Memory B cell (primary cell): ENCODE measurements around the gene KRTAP29-1.
"Not testable (repeated sequence)": the region's sequence is repeated elsewhere in the genome, so short reads cannot be mapped to it uniquely, and the experiment has no call there.

Experiments used
- ATAC-seq: fragments of 150-1000 bp; cut with Tn5 transposase; 2 replicates; pipeline ENCODE4 v1.10.0; 2021; ENCODE audit warnings: low read depth, mild to moderate bottlenecking, moderate library complexity
- DNase-seq, 2 donors: peaks; one replicate each; pipeline ENCODE4 v3.0.0; 2022; ENCODE audit warnings: low spot score in 2 of 2
- H3K27ac Mint-ChIP-seq: one replicate; pipeline ENCODE4 v1.8.0; 2022; ENCODE audit warnings: mild to moderate bottlenecking, moderate library complexity, mixed read lengths
- H3K27me3 Mint-ChIP-seq: one replicate; pipeline ENCODE4 v1.8.0; 2022; ENCODE audit warnings: mixed read lengths
- H3K36me3 Mint-ChIP-seq: one replicate; pipeline ENCODE4 v1.8.0; 2022; ENCODE audit warnings: mild to moderate bottlenecking, mixed read lengths
- H3K4me1 Mint-ChIP-seq: one replicate; pipeline ENCODE4 v1.8.0; 2022; ENCODE audit warnings: mixed read lengths
- H3K4me3 Mint-ChIP-seq: one replicate; pipeline ENCODE4 v1.8.0; 2022; ENCODE audit warnings: mild to moderate bottlenecking, moderate library complexity, mixed read lengths
- H3K9me3 Mint-ChIP-seq: one replicate; pipeline ENCODE4 v1.8.0; 2022; ENCODE audit warnings: mixed read lengths

The KRTAP29-1 gene

GRCh38 chr17:41298458-41299135 lies 4.1 kb downstream of the KRTAP29-1 start:
- Mint-ChIP-seq H3K4me1 (peaks cover 5% of the 10 kb centered on the region), H3K36me3 (peaks cover 7% of the 10 kb centered on the region), H3K27ac (no peak overlapping the region), H3K27me3 (peaks cover 16% of the 10 kb centered on the region), H3K9me3 (peaks cover 4% of the 10 kb centered on the region), H3K4me3 (no peak overlapping the region)
- no peak for ATAC-seq
- no peak for DNase-seq

GRCh38 chr17:41296846-41297245 lies 5.8 kb downstream of the KRTAP29-1 start:
- DNase-seq (no peak), ATAC-seq (no peak)
- H3K27ac Mint-ChIP-seq, result no peak overlapping the region
- H3K4me3 Mint-ChIP-seq, result no peak overlapping the region
- peaks cover 7% of the 10 kb centered on the region for H3K36me3 Mint-ChIP-seq
- peaks cover 18% of the 10 kb centered on the region for H3K27me3 Mint-ChIP-seq
- peaks cover 4% of the 10 kb centered on the region for H3K9me3 Mint-ChIP-seq
- H3K4me1 Mint-ChIP-seq, result peaks cover 4% of the 10 kb centered on the region

DNA sequence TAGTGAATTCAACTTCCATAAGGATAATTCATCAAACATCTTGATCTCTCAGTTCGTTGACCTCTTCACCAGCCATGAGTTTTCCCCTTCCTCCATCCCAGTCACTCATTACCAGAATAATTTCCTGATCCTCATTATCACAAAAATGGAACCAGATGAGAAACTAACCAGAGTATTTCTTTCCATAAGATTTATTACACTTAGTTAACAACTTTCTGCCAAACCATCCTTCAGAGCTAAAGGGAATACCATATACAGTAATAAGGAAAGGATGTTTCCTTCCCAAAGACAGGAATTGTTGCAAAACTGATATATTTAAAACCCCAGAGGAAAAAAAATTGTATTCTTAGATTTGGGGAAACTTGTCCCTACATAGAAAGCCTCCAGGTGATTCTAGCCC lies 8.6 kb downstream of the KRTAP29-1 start:
- H3K27me3 Mint-ChIP-seq, result peaks cover 14% of the 10 kb centered on the region
- DNase-seq (no peak), ATAC-seq (no peak)
- no peaks in the 10 kb centered on the region for H3K36me3 Mint-ChIP-seq
- no peaks in the 10 kb centered on the region for H3K4me1 Mint-ChIP-seq
- H3K27ac Mint-ChIP-seq, result no peak overlapping the region
- H3K9me3 Mint-ChIP-seq, result no peaks in the 10 kb centered on the region
- H3K4me3 Mint-ChIP-seq, result no peak overlapping the region

DNA sequence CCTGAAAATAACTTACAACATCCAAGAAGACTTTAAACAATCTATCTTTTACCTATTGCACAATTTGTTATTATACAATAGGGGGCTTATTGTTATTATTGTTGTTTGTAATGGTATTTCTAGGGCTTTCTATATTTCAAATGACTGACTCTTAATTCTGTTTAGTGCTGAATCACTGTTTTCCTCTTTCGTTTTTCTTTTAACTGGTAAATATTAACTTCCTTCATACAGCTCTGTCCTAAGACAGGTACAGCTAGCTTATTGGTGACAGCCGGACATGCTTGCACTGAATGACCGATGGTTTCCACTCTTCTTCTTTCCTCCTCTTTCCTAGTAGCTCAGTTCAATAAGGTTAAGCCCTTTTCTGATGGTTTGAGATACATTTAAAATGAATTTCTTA lies 15.6 kb downstream of the KRTAP29-1 start:
- Mint-ChIP-seq H3K27me3 (peaks cover 9% of the 10 kb centered on the region), H3K9me3 (no peaks in the 10 kb centered on the region), H3K4me3 (no peak overlapping the region), H3K27ac (no peak overlapping the region), H3K4me1 (no peaks in the 10 kb centered on the region), H3K36me3 (no peaks in the 10 kb centered on the region)
- DNase-seq (no peak), ATAC-seq (no peak)

DNA sequence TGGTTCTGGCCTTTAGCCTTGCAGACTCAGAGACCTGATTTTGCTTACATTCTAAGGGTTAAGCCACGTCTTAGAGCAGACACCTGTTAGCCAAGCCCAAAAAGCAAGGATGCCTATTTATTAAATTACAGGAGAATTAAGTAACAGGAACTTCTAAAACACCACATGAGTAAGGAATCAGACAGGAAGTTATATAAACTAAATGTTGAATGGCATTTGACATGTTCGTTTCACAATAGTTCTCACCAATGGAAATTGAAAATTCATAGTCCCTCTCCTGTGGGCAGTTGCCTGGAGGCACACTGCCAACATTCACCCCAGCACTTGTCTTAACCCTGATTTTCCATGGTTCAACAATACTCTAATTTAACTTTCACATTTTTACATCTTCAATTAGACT lies 18.1 kb downstream of the KRTAP29-1 start:
- DNase-seq (no peak), ATAC-seq (no peak)
- H3K4me1 Mint-ChIP-seq, result no peaks in the 10 kb centered on the region

GRCh38 chr17:41284043-41284442 lies 18.6 kb downstream of the KRTAP29-1 start:
- no peaks in the 10 kb centered on the region for H3K36me3 Mint-ChIP-seq
- DNase-seq, result no peak
- H3K4me1 Mint-ChIP-seq, result no peaks in the 10 kb centered on the region
- H3K27me3 Mint-ChIP-seq, result peaks cover 9% of the 10 kb centered on the region
- H3K9me3 Mint-ChIP-seq, result no peaks in the 10 kb centered on the region
- ATAC-seq, result no peak
- H3K27ac Mint-ChIP-seq, result no peak overlapping the region
- no peak overlapping the region for H3K4me3 Mint-ChIP-seq

More for the DNA sequence above, 18.1 kb downstream of the KRTAP29-1 start:
- no peak overlapping the region for H3K4me3 Mint-ChIP-seq
- no peaks in the 10 kb centered on the region for H3K9me3 Mint-ChIP-seq
- H3K27me3 Mint-ChIP-seq, result peaks cover 11% of the 10 kb centered on the region
- H3K36me3 Mint-ChIP-seq, result no peaks in the 10 kb centered on the region
- H3K27ac Mint-ChIP-seq, result no peak overlapping the region

GRCh38 chr17:41278176-41278955 lies 24.3 kb downstream of the KRTAP29-1 start:
- Mint-ChIP-seq H3K4me1 (peaks cover 3% of the 10 kb centered on the region), H3K9me3 (no peaks in the 10 kb centered on the region), H3K27ac (no peak overlapping the region), H3K4me3 (no peak overlapping the region), H3K27me3 (peaks cover 17% of the 10 kb centered on the region), H3K36me3 (no peaks in the 10 kb centered on the region)
- DNase-seq (no peak), ATAC-seq (no peak)

DNA sequence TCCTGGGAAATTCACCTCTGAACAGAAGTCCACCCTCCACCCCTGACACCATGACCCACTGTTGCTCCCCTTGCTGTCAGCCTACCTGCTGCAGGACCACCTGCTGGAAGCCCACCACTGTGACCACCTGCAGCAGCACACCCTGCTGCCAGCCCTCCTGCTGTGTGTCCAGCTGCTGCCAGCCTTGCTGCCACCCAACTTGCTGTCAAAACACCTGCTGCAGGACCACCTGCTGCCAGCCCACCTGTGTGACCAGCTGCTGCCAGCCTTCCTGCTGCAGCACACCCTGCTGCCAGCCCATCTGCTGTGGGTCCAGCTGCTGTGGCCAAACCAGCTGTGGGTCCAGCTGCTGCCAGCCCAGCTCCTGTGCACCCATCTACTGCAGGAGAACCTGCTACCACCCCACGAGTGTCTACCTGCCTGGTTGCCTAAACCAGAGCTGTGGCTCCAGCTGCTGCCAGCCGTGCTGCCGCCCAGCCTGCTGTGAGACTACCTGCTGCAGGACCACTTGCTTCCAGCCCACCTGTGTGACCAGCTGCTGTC lies 26.9 kb downstream of the KRTAP29-1 start, which contains the start of gene KRTAP9-7:
Gene KRTAP9-7, plus strand, starts transcription at position 51 of the 543 bp plus-strand sequence. Its CDS starts 0 bp downstream, at position 51.
- not testable (repeated sequence) for H3K36me3 Mint-ChIP-seq, H3K4me1 Mint-ChIP-seq, H3K27ac Mint-ChIP-seq, H3K4me3 Mint-ChIP-seq, DNase-seq, ATAC-seq, H3K9me3 Mint-ChIP-seq
- H3K27me3 Mint-ChIP-seq, result peaks cover 17% of the 10 kb centered on the region

- H3K9me3 Mint-ChIP-seq, result no peaks in the 10 kb centered on the region
- H3K4me1 Mint-ChIP-seq, result peaks cover 5% of the 10 kb centered on the region
- ATAC-seq, result no peak
- no peak overlapping the region for H3K27ac Mint-ChIP-seq
- H3K27me3 Mint-ChIP-seq, result peaks cover 17% of the 10 kb centered on the region
- no peak overlapping the region for H3K4me3 Mint-ChIP-seq
- H3K36me3 Mint-ChIP-seq, result peaks cover 2% of the 10 kb centered on the region
- DNase-seq, result no peak
Observed at GRCh38 chr17:41271858-41272257, 30.8 kb downstream of the KRTAP29-1 start.

DNA sequence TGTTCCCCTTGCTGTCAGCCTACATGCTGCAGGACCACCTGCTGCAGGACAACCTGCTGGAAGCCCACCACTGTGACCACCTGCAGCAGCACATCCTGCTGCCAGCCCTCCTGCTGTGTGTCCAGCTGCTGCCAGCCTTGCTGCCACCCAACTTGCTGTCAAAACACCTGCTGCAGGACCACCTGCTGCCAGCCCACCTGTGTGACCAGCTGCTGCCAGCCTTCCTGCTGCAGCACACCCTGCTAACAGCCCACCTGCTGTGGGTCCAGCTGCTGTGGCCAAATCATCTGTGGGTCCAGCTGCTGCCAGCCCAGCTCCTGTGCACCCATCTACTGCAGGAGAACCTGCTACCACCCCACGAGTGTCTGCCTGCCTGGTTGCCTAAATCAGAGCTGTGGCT lies 31.3 kb downstream of the KRTAP29-1 start:
- not testable (repeated sequence) for H3K27ac Mint-ChIP-seq, DNase-seq, H3K36me3 Mint-ChIP-seq, H3K4me3 Mint-ChIP-seq, H3K4me1 Mint-ChIP-seq, ATAC-seq, H3K9me3 Mint-ChIP-seq
- H3K27me3 Mint-ChIP-seq, result peaks cover 15% of the 10 kb centered on the region

DNA sequence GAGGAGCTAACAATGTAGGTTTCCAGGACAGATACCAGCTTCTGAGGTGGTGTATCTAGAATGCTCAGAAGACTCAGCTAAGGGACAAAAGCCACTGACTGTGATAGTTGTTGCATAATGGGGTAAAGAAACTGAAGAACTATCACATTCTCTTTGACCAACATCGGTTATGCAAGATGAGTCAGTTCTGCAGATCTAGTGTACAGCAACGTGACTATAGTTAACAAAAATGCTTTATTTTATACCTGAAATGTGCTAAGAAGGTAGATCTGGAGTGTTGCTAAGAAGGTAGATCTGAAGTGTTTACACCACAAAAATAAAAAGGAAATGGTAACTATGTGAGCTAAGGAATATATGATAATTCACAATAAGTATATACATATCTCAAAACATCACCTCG lies 34.9 kb downstream of the KRTAP29-1 start:
- Mint-ChIP-seq H3K4me3 (no peak overlapping the region), H3K27me3 (peaks cover 15% of the 10 kb centered on the region), H3K27ac (no peak overlapping the region), H3K4me1 (peaks cover 7% of the 10 kb centered on the region), H3K9me3 (no peaks in the 10 kb centered on the region), H3K36me3 (peaks cover 2% of the 10 kb centered on the region)
- no peak for DNase-seq
- ATAC-seq, result no peak

DNA sequence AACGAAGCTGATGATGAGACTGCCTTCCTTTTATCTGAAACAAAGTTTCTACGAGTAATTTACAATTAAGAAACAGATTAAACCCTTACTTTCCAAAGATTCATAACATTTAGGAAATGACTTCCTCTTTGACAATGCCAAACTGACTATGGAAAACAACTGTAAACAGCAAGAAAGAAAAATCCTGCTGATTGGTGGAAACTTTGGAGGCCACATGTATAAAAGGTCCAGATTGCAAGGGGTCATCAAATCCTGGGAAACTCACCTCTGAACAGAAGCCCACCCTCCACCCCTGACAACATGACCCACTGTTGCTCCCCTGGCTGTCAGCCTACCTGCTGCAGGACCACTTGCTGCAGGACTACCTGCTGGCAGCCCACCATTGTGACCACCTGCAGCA lies 37.6 kb downstream of the KRTAP29-1 start, which contains the start of gene KRTAP9-6:
Gene KRTAP9-6, plus strand, starts transcription at position 301 of the 400 bp plus-strand sequence. Its CDS starts 0 bp downstream, at position 301.
- no peak for DNase-seq
- ATAC-seq, result no peak
- H3K27me3 Mint-ChIP-seq, result peaks cover 18% of the 10 kb centered on the region
- peaks cover 6% of the 10 kb centered on the region for H3K4me1 Mint-ChIP-seq
- no peak within 1 kb of the TSS for H3K27ac Mint-ChIP-seq
- H3K36me3 Mint-ChIP-seq, result peaks cover 2% of the 10 kb centered on the region
- no peak within 1 kb of the TSS for H3K4me3 Mint-ChIP-seq
- no peaks in the 10 kb centered on the region for H3K9me3 Mint-ChIP-seq

- no peak overlapping the region for H3K4me3 Mint-ChIP-seq
- ATAC-seq (no peak), DNase-seq (no peak)
- H3K9me3 Mint-ChIP-seq, result no peaks in the 10 kb centered on the region
- peaks cover 18% of the 10 kb centered on the region for H3K27me3 Mint-ChIP-seq
- no peak overlapping the region for H3K27ac Mint-ChIP-seq
- peaks cover 2% of the 10 kb centered on the region for H3K36me3 Mint-ChIP-seq
- H3K4me1 Mint-ChIP-seq, result peaks cover 6% of the 10 kb centered on the region
Observed at GRCh38 chr17:41264599-41264998, 38.1 kb downstream of the KRTAP29-1 start.

DNA sequence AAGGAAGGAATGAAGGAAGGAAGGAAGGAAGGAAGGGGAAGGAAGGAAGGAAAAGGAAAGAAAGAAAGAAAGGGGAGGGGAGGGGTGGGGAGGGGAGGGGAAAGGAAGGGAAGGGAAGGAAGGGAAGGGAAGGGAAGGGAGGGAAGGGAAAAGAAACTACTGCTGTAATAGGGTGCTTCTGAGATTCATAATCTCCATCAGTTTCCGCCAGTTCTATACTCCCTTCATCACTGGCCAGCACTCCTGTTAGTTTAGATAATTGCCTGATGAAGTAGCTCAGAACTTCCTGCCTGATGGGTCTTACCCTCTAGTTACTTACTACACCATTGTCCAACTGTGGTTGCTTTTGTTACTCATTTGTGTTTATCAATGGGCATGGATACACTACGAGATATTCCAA lies 39.4 kb downstream of the KRTAP29-1 start:
- ATAC-seq, result no peak
- Mint-ChIP-seq H3K27ac (no peak overlapping the region), H3K4me1 (peaks cover 6% of the 10 kb centered on the region), H3K4me3 (no peak overlapping the region), H3K9me3 (no peaks in the 10 kb centered on the region), H3K27me3 (peaks cover 25% of the 10 kb centered on the region), H3K36me3 (no peaks in the 10 kb centered on the region)
- no peak for DNase-seq
